Stimulated activated CD8-positive, alpha-beta memory T cell treated with anti-CD3 and anti-CD28 coated beads, Interleukin-15, amount 100 ng/mL, for 48 hours (primary cell): ENCODE measurements around the gene FAM184A.

Experiments
- DNase-seq, 2 donors: peaks; one replicate each; pipeline ENCODE4 v3.0.0-alpha.2; 2020; ENCODE audit warnings: low read depth in 2 of 2

The FAM184A gene

DNA sequence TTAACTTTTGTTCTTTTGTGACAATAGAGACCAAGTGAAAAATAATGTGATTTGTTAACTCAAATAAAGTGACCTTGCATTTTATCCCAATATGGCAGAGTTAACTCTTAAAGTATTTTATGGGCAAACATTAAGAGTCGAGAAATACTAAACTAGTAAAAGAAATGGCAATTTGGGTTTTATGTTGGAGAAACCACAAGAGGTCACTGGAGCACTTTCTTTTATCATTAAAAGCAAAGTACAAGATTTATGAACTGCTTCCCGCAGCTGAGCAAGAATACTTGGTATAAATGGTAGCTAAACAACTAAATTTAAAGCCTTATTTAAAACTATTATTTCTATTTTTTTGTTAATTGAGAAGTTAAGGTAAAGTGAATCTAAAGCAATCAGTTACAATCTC, 110.0 kb downstream of the FAM184A start:
- no peak for DNase-seq

DNA sequence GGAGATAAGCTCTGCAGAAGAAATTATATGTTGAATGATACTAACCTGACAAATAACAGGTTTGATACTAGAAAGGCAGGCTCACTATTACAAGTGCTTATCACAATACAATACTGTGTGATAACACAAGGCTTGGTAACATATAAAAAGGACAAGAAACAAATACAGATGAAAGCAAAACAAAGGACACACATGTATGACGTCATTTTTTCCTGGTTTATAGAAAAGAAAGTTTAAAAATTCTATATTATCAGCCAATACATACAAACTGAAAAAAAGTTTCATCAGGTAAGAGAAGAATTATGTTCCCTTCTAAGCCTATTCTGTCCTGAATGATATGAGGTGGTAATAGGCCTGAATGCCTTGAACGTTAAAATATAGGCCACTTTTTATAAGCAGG, 111.2 kb downstream of the FAM184A start:
- no peak for DNase-seq

DNA sequence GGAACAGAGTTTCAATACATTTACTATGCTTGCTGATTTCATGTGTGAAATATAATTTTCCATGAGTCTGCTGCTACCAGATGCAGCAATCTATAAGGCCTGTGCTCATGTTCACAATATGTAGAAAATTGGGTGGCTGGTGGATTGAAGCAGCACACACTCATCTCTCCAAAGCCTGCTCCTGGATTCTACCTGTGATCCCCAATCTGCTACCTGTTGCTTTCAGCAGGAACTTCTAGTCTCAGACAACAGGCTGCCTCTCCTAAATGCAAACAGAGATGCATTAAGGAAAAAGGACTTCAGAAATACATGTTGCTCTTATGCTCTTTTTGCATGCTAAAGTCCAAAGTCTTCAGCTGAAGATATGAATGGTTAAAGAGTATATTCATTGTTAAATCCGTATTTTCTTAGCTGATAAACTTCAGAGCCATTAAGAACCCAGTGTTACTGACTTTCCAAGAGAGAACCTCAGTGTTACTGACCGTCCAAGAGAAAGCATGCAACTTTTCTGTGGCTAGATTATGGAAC, 112.6 kb downstream of the FAM184A start:
- DNase-seq, result no peak

DNA sequence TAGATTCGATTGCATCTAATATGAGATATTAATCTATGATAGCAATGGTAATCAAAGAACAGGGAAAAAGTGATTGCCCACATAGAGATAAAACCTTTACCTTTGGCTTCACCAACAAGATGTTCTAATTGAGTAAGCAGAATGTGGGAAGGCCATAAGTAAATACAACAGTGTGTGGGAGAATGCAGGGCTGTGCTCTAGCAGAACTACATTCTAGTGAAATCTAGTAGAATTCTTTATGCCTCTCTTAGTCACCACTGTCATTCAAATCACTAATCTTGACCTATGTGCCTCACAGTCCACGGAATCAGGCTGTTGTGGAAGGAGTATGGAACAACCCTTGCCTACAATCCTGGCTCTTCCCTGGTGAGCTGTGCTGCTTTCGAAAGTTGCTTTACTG, 113.1 kb downstream of the FAM184A start:
- DNase-seq, result no peak

DNA sequence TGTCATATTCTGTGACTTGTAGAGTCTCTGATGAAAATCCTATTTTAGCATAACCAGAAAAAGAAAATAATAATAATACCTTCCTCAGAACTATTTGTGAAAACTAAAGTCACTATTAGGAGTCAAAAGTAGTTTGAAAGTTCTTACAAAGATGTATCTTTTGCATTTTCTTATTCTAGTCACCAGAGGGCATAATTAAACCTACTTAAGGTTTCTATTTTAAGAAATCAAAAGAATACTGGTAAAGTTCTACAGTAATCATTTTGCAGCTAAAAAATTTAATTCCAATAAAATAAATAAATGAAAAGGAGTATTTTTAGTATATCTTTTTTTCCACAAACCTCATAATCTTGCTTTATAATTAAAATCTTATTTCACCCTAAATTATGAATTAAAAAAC, 115.5 kb downstream of the FAM184A start:
- no peak for DNase-seq

DNA sequence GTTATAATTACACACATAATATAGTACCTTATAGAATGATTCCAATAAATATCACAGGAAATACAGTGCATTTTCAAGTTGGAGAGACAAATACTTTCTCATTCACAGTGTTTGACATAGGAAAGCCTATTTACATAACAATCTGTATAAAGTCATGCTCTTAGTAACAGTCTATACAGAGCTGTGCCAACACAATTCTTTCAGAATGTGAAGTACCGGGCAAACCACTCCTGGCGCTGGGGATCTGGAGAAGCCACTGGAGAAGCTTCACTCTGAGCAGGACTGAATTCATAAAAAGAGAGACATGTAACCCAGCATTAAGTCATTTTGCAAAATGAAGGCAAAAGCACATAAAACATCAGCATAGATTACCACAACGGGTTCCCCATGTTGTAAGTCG, 118.6 kb downstream of the FAM184A start:
- DNase-seq, result no peak

DNA sequence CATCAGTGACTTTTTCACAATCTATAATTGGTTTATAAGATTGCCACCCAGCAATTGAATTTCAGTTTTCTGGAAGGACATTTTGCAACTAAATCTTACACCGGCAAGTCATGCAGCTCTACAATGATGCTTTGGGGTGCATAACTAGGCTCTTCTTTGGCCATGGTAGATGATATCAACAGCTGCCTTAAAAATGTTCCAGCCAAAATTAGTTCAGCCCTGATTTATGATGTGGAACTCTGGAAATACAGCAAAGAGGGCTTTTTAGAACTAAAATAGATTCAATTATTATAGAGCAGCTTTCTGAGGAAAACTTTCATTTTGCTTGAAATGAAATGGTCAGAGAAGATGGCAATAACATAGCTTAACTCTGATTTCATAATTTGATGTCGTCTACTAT, 125.1 kb downstream of the FAM184A start:
- no peak for DNase-seq

DNA sequence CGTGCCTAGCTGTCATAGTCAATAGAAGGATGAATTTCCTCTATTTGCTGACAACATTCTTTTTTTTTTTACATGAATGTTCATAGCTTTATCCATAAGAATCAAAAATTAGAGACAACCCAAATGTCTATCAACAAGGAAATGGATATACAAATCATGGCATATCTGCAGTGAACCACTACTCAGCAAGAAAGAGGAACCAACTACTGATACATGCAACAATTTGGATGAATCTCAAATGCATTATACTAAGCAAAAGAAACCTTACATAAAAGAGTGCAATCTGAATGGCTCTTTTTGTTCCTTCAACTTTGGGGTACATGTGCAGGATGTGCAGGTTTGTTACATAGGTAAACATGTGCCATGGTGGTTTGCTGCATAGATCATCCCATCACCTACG, 125.8 kb downstream of the FAM184A start:
- DNase-seq, result no peak

DNA sequence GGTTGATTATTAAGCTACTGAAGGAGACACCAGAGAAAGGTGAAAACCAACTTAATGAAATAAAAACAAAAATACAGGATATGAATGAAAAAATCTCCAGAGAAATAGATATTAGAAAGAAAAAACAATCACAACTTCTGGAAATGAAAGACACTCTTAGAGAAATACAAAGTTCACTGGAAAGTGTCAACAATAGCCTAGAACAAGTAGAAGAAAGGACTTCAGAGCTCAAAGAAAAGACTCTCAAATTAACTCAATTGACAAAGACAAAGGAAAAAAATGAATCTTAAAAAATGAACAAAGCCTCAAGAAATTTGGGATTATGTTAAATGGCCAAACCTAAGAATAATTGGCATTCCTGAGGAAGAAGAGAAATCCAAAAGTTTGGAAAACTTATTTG, 133.2 kb downstream of the FAM184A start:
- DNase-seq, result no peak

DNA sequence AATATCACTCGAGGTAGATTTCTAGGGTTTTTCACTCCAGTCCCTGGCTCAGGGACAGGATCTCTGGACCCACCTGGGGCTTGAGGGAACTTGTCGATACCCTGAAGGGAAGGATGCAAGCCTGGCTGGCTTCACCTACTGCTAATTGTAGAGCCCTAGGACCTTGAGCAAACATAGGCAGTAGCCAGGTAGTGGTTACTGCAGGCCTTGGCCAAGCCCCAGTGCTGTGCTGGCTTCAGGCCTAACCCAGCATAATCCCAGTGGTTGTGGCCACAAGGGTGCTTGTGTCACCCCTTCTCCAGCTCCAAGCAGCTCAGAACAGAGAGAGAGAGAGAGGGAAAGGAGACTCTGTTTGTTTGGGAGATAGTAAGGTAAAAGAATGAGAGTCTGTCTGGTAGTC, 137.7 kb downstream of the FAM184A start:
- DNase-seq, result no peak

DNA sequence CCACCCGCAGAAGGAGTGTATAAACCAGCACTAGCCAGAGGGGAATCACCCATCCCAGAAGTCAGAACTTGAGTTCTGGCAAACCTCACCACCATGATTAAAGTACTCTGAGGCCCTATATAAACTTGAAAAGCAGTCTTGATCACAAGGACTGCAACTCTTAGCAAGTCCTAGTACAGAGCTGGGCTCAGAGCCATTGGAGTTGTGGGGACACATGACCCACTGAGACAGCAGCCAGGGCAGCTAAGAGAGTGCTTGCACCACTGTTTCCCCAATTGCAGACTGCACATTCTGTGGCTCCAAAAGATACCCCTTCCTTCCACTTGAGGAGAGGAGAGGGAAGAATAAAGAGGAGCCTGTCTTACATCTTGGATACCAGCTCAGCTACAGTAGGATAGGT, 138.8 kb downstream of the FAM184A start:
- no peak for DNase-seq

DNA sequence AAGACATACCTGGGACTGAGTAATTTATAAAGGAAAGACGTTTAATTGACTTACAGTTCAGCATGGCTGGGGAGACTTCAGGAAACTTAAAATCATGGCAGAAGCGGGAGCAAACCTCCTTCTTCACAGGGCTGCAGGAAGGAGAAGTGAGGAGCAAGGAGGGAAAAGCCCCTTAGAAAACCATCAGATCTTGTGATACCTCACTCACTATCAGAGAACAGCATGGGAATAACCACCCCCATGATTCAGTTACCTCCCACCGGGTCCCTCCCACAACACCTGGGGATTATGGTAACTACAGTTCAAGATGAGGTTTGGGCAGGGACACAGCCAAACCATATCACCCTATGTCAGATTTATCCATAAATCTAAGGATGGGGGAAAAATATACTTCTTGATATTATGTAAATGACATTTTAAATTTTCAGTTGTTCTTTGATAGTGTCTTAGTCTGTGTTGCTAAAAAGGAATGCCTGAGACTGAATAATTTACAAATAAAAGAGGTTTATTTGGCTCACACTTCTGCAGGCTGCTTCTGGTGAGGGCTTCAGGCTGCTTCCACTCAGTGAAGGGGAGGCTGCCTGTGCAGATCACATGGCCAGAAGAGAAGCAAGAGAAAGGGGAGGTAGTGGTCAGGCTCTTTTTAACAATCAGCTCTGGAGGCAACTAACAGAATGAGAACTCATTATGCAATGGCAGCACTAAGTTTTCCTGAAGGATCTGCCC, 142.3 kb downstream of the FAM184A start:
- no peak for DNase-seq

DNA sequence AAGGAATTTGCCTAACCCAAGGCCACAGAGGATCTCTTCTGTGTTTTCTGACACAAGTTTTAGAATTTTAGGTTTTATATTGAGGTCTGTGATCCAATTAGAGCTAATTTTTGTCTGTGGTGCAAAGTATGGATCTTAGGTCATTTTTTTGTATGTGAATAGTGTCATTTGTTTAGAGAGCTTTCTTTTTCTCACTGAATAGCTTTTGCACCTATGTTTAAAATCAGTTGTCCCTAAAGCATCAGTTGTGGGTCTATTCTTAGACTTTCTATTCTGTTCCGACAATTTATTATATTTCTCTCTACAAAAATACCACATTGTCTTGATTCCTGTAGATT, 143.2 kb downstream of the FAM184A start:
- no peak for DNase-seq

DNA sequence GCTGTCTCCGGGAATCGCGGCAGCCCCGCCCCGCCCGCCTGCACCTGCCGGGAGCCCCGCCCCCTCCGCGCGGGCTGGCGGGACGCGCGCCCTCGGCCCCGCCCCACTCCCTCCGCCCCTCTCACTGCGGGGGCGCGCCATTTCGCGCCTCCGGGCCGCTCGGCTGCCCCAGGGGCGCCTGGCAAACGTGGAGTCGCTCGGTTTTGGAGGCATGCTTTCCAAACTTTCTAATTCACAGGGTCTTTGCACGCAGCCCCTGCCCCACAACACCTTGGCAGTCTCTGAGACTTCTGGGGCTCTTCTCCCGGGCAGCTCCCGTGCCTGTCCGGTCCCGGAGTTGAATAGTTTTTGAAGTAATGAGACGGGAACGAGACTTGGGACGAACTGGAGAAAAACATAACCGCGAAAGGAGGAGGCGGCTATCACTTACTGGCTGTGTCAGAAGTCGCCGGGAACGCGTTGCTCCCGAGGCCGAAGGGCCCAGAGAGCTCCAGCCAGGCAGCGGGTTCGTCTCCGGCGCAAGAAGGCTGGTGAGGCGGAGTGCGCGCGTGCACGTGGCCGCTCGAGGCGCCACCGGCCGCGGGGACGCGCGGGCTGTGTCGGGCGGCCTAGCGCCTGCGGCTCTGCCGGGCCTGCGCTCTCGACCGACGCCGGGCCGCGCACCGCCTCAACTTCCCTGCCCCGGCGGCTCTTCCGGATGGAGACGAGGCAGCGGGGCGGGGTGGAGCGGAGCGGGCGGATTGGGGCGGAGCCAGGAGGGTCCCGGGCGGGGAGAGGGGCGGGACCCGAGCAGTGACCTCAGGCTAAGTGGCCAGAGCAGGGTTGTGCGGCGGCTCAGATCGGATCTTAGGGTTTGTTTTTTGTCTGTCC, 143.8 kb downstream of the FAM184A start, which contains the start of gene MCM9:
Gene MCM9 (minus strand): TSS at position 699 of the 870 bp plus-strand sequence. CDS start 3,436 bp downstream, outside the sequence.
- peak; percentile 84 to 86 for DNase-seq

DNA sequence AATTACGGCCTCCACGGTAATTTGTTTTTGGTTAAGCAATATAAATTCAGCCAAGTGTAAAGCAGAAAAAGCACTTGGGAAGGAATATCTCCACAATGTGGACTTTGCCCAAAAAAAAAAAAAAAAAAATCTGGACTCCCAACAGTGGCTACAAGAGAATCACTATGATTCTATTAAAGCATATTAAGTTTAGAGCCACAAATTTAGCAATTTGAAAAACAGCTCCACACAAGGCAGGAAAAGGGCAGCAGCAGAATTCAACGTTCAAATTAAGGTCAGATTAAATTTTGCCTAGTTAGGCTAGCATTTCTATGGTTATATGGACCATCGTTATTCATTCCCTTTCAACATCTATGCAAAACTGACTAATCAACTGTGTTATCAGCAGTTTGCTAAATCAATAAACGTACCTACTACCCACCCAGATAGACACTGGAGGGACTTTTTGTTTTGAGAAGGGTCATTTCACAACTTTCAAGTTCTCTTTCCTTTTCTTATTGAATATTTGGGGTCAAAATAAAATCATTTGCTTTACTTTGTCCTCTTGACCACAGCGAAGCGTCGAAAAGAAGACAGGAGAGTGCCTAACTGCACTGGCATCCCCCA, 144.5 kb downstream of the FAM184A start:
- no peak for DNase-seq

DNA sequence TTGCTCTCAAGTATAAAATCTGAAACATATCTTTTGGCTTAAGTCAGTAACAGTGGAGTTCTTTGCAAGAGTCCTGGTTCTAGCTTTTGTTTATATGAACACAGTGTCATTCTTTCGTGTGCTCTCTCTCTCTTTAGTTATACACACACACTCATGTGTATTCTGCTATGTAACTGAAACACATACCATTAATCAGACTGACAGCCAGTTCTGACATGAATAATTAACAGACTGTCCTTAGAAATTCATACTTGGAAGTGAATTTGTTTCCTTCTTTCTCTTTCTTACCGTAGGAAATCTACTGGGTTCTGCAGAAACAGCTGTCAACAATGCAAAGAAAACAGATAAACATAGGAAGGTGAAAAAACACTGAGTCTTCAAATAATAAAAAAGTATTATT, 146.0 kb downstream of the FAM184A start:
- no peak for DNase-seq

DNA sequence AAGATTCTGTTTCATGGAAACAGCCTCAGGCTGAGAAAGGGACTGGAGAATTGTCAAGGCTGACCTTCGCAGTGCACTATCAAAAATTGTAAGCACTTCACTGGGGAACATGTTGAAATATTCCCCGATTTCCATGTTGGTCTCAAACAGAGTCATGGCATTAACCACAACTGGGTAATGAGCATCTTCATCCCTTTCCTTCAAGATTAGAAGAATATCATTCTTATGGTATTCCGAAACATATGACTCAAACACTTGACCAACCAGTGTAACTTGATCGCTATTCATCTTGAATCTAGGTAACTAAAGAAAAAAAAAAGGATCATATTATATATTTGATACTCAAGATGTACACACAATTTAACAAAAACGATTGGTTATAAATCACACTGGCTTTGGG, 147.0 kb downstream of the FAM184A start:
- DNase-seq, result no peak

DNA sequence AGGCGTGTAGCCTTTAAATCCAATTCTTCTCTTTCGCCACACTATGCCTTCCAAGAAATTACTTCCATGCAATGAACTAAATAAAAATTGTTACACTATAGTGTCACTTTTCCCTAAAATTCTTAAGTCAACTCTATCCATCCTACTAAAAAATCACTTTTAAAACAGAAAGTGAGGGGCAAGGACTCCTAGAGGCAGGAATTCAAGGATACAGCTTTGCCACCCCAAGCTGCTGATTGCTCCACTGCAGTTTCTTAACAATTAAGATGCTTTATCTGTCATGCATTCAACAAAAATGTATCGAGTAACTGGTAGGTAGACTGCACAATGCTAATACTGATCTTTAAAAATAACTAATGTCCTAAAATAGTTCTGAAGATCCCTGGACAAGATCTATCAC, 147.8 kb downstream of the FAM184A start:
- no peak for DNase-seq

DNA sequence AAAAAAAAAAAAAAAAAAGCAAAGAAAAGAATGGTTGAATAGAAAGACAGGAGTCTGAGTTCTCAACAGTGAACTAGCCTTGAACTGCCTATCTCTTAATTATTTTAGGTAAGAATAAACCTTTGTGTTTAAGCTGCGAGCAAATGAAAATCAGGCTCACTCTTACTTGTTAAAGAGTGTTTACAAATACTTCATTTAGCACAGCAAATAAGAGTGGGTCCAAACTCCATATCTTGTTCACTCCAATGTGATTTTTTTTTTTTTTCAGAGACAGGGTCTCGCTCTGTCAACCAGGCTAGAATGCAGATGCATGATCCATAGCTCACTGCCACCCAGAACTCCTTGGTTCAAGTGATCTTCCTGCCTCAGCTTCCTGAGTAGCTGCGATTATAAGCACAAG, 155.4 kb downstream of the FAM184A start:
- no peak for DNase-seq

DNA sequence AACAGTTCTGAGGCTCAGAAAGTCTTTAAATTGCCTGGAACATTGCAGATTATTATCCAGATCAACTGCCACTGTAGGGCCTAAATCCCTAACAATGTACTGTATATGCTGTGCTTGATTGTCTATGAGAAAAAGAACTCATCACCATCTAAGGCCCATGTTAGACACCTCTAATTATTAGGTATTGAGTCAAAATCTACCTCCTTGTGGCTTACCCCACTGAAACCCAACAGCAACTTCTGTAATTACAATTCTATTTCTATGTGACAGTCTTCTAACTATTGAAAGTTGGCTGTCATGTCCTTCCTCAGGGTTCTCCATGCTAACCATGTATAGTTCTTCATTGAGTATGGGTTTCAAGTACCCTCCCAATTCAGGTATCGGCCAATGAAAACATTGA, 157.4 kb downstream of the FAM184A start:
- no peak for DNase-seq

DNA sequence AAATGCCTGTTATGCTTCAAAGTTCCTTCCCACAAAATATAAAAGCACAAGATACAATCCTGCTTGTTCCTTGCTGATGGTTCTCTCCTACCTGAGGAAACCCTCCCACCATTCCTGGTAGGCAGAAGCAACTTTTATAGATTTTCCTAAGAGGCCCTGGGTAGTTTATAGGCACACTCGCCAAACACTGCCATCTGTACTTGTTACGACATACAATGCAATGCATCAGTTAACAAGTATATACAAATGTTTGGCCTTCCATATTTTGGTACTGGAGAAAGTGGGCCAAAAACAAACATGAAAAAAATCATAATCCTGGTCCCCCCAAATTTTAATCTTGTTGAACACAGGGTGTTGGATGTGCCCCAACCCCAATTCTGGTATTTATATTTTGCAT, 160.1 kb downstream of the FAM184A start:
- DNase-seq, result no peak

DNA sequence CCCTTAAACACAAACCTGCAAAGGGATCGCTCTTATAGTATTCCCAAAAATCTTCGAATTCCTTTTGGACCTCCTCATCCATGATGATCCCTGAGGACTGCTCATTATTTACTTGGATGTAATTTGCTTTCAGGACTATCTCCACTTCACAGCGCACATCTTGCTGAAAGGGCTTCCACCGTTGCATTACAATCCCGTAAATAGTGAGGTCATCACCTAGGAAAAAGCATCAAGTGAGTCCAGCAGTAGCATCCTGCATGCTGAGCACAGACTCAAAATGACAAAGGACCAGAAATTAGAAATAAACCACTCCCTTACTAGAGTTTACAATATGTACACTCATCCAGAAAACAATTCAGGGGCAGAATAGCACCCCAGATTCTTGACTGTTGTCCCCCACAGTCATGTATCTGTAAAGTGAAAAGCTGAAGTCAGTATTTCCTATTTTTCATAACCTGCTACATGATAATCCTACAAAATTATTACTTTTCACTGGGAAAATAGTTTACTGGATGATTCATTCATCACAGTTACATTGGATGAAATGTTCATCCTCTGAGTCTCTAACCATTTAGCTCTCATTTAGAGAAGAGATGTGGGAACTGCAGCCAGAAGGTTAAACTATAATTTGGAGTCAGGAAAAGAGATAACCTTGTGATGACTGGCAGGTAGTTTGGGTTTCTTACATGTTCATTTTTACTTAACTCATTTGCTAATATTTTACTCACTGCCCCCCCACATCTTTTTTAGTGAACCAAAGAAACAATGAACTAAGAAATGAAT, 160.7 kb downstream of the FAM184A start:
- DNase-seq, result no peak
